ENCODE results near the gene ACTA2. TPM values are rescaled to one million over a fixed set of nuclear protein-coding genes. Genes with fewer than 3 reads are reported as not detected.
A peak's percentile ranks its signal among the peaks of the same experiment; 100 is the strongest.

Gene ACTA2
- total RNA-seq, 2 experiments from 2014 or later: 12.9 to 15.0 TPM

DNA sequence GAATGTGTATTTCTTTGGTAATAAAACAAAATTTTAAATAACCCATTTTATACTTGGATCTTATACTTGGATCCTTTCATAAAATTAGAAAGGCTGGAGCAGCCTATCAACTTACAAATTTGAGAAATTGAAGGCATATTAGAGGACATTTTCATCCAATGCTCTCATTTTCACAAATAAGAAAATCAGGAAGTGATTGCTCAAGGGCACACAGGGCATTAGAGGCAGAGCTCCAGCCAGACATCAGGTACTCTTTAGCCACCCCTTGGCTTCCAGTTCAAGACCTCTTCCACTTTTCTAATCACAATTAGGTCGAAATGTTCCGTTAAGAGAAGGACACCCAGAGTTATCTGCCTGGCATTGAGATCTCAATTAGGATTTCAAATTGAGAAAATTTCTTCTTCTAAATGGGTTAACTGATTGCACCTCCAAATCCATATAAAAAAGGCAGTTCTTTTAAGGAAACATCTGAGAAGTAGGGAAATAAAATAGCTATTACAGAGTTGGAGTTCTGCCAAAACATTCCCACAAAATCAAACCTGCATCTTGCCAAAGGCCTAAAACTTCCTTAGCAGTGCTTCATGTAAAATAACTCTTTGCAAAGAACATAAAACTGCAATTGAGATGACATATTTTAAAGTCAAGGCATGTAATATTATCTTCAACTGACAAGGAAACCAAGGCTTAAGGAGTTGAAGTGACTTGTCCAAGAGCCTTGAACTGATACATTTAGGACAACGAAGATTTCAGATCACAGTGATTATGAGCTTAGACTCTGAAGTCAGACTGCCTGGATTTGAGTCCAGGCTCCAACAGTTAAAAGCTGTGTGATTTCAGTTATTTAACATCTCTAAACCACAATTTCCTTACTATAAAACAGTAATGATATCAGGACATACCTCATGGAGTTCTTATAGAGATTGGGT, 2.4 kb downstream of the ACTA2 start:
- POLR2A ChIA-PET: no interaction called here
- Mint-ChIP-seq H3K27ac (no peak overlapping the region), H3K36me3 (ENCODE audit: low read depth) (peaks cover 20% of the 10 kb centered on the region), H3K4me1 (ENCODE audit: low read depth) (peaks cover 5% of the 10 kb centered on the region), H3K4me3 (no peak overlapping the region), H3K27me3 (ENCODE audit: low read depth) (no peaks in the 10 kb centered on the region), H3K9me3 (ENCODE audit: insufficient read depth) (peaks cover 3% of the 10 kb centered on the region)
- CTCF ChIA-PET: interaction anchor here (1.0 to 1.2 kb wide), 3 partner anchors 25 to 80 kb away, joined by 3 to 6 read pairs (median 3); no protein-coding TSS in a partner anchor
- ATAC-seq (no peak), DNase-seq (no peak)

DNA sequence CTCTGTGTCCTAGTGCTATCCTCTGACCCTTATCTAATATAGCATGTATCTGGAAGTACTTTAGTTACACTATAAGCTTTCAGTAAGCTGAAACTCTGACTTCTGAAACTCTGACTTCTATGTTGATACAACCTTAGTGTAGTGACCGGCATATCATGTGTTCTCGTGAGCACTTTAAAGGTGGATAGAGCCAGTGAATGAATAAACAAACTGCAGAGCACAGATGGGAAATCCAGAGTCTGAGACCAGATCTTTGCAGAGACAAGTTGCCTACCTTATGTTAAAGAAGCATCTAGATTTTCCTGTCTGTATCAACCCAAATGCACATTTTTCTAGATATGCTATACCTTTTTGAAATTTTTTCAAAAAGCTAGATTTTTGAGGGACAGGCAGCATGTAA, 3.5 kb downstream of the ACTA2 start:
- CTCF ChIA-PET: interaction anchor here (0.9 to 1.2 kb wide), 5 partner anchors 16 to 269 kb away, joined by 3 to 6 read pairs (median 3); no protein-coding TSS in a partner anchor

DNA sequence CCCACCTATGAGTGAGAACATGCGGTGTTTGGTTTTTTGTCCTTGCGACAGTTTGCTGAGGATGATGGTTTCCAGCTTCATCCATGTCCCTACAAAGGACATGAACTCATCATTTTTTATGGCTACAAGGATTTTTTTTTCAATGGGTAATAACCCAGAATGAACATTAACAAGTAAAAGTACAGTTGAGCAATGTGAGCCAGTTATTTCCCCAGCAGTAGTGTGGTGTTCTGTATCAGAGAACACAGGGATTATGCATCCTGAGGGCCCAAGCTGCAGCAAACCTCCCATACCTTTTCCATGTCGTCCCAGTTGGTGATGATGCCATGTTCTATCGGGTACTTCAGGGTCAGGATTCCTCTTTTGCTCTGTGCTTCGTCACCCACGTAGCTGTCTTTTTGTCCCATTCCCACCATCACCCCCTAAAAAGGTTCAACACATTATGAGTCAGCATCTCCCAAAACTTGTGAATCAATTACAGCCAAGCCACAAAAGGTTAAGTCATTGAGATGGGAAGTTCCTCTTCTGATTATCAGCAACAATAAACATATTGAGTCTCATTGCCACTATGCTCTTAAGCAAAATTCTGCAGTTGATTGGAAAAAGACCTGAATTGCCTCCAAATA, 5.5 kb downstream of the ACTA2 start:
- Mint-ChIP-seq H3K36me3 (ENCODE audit: low read depth) (peaks cover 20% of the 10 kb centered on the region), H3K27ac (no peak overlapping the region), H3K4me3 (no peak overlapping the region), H3K9me3 (ENCODE audit: insufficient read depth) (no peaks in the 10 kb centered on the region), H3K4me1 (ENCODE audit: low read depth) (peaks cover 11% of the 10 kb centered on the region), H3K27me3 (ENCODE audit: low read depth) (no peaks in the 10 kb centered on the region)
- CTCF ChIA-PET: interaction anchor here (0.6 to 1.2 kb wide), 2 partner anchors 82 to 1302 kb away, joined by 3 to 4 read pairs; no protein-coding TSS in a partner anchor
- POLR2A ChIA-PET: interaction anchor here (0.9 kb wide), 1 partner anchor 10 kb away, joined by 3 read pairs; no protein-coding TSS in a partner anchor
- ATAC-seq: no peak
- DNase-seq: no peak

More for the DNA sequence above, 3.5 kb downstream of the ACTA2 start:
- Mint-ChIP-seq H3K27me3 (ENCODE audit: low read depth) (no peaks in the 10 kb centered on the region), H3K36me3 (ENCODE audit: low read depth) (peaks cover 22% of the 10 kb centered on the region), H3K4me1 (ENCODE audit: low read depth) (peaks cover 13% of the 10 kb centered on the region), H3K9me3 (ENCODE audit: insufficient read depth) (peaks cover 3% of the 10 kb centered on the region), H3K4me3 (no peak overlapping the region), H3K27ac (no peak overlapping the region)
- ATAC-seq (no peak), DNase-seq (no peak)
- POLR2A ChIA-PET: no interaction called here

DNA sequence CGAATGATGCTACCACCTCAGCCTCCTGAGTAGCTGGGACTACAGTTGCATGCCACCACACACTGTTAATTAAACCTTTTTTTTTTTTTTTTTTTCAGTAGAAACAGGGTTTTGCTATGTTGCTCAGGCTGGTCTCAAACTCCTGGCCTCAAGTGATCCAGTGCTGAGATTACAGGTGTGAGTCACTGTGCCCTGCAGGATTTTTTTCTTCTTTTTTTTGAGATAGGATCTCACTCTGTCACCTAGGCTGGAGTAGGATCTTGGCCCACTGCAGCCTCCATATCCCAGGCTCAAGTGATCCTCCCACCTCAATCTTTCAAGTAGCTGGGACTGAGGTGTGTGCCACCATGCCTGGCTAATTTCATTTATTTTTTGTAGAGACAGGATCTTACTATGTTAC, 6.4 kb downstream of the ACTA2 start:
- DNase-seq (no peak), ATAC-seq (no peak)
- no peak overlapping the region for H3K27ac Mint-ChIP-seq
- POLR2A ChIA-PET: interaction anchor here (2.0 kb wide), 1 partner anchor 45 kb away, joined by 6 read pairs; the partner anchor contains the start of gene FAS
- peaks cover 11% of the 10 kb centered on the region for H3K4me1 Mint-ChIP-seq (ENCODE audit: low read depth)
- H3K36me3 Mint-ChIP-seq (ENCODE audit: low read depth): peaks cover 13% of the 10 kb centered on the region
- H3K27me3 Mint-ChIP-seq (ENCODE audit: low read depth): no peaks in the 10 kb centered on the region
- CTCF ChIA-PET: interaction anchor here (0.8 to 4.9 kb wide), 6 partner anchors 10 to 271 kb away, joined by 3 to 41 read pairs (median 4); no protein-coding TSS in a partner anchor
- no peak overlapping the region for H3K4me3 Mint-ChIP-seq
- H3K9me3 Mint-ChIP-seq (ENCODE audit: insufficient read depth): no peaks in the 10 kb centered on the region

DNA sequence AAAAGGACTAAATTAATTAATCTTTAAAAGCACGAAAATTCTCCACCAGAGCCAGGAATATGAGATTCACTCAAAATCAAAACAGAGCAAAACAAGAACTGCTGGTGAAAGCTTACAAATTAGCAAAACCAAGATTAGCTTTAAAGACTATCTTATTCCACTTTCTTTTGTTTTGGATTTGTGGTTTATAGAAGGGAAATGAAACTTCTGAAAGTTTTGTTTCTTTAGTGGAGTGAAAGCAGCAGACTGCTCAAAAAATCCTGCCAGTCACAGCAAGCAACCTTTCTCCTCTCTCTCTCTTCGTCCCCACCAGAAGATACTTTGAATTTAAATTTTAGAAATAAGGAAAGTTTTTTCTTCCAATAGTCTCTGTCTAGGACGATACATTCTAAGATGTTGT, 7.8 kb downstream of the ACTA2 start:
- H3K4me3 Mint-ChIP-seq: no peak overlapping the region
- no peaks in the 10 kb centered on the region for H3K27me3 Mint-ChIP-seq (ENCODE audit: low read depth)
- DNase-seq (no peak), ATAC-seq (no peak)
- H3K4me1 Mint-ChIP-seq (ENCODE audit: low read depth): peaks cover 11% of the 10 kb centered on the region
- POLR2A ChIA-PET: interaction anchor here (2.0 kb wide), 1 partner anchor 47 kb away, joined by 6 read pairs; the partner anchor contains the start of gene FAS
- CTCF ChIA-PET: interaction anchor here (0.9 to 4.9 kb wide), 8 partner anchors 11 to 273 kb away, joined by 3 to 41 read pairs (median 3); partner anchors contain the start of genes CH25H and FAS
- no peaks in the 10 kb centered on the region for H3K9me3 Mint-ChIP-seq (ENCODE audit: insufficient read depth)
- H3K27ac Mint-ChIP-seq: no peak overlapping the region
- peaks cover 14% of the 10 kb centered on the region for H3K36me3 Mint-ChIP-seq (ENCODE audit: low read depth)

DNA sequence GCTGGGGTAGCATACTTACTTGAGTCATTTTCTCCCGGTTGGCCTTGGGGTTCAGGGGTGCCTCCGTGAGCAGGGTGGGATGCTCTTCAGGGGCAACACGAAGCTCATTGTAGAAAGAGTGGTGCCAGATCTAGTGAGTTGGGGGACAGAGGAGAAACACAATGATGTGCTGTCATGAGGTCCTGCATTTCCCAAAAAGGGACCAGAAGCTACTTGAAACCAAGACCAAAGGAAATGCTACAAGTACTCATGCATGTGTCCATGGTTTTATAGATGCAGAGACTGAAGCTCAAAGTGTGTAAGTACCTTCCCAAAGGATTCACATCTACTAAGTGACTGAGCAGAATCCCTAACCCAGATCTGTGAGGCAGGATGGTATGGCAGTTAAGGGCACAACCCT, 8.8 kb downstream of the ACTA2 start:
- Mint-ChIP-seq H3K36me3 (ENCODE audit: low read depth) (peaks cover 21% of the 10 kb centered on the region), H3K9me3 (ENCODE audit: insufficient read depth) (no peaks in the 10 kb centered on the region), H3K27ac (no peak overlapping the region), H3K4me3 (no peak overlapping the region), H3K4me1 (ENCODE audit: low read depth) (peaks cover 11% of the 10 kb centered on the region), H3K27me3 (ENCODE audit: low read depth) (no peaks in the 10 kb centered on the region)
- no peak for DNase-seq
- ChIA-PET POLR2A (interaction anchor here (0.8 to 1.5 kb wide), 2 partner anchors 46 to 47 kb away, joined by 3 read pairs; partner anchors contain the start of gene FAS), CTCF (interaction anchor here (0.9 to 4.9 kb wide), 13 partner anchors 10 to 274 kb away, joined by 3 to 41 read pairs (median 4); partner anchors contain the start of genes ACTA2 and FAS)
- no peak for ATAC-seq

DNA sequence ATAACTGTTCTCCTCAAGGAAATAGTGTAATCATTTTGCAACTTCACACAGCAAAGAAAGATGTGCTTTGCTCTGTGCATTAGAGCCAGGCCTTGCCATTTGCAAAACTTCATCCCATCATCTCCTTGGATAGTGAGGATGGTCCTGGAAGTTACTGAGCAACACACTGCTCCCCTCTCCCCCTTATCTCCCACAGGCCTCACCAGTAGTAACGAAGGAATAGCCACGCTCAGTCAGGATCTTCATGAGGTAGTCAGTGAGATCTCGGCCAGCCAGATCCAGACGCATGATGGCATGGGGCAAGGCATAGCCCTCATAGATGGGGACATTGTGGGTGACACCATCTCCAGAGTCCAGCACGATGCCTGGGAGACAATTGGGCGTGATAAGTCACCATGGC, 11.5 kb downstream of the ACTA2 start:
- H3K27ac Mint-ChIP-seq: no peak overlapping the region
- H3K36me3 Mint-ChIP-seq (ENCODE audit: low read depth): peaks cover 31% of the 10 kb centered on the region
- peaks cover 24% of the 10 kb centered on the region for H3K4me1 Mint-ChIP-seq (ENCODE audit: low read depth)
- DNase-seq: no peak
- ATAC-seq: no peak
- ChIA-PET CTCF (interaction anchor here (1.1 kb wide), 1 partner anchor 60 kb away, joined by 4 read pairs; no protein-coding TSS in a partner anchor), POLR2A (no interaction called here)
- no peak overlapping the region for H3K4me3 Mint-ChIP-seq
- H3K27me3 Mint-ChIP-seq (ENCODE audit: low read depth): no peaks in the 10 kb centered on the region
- no peaks in the 10 kb centered on the region for H3K9me3 Mint-ChIP-seq (ENCODE audit: insufficient read depth)

DNA sequence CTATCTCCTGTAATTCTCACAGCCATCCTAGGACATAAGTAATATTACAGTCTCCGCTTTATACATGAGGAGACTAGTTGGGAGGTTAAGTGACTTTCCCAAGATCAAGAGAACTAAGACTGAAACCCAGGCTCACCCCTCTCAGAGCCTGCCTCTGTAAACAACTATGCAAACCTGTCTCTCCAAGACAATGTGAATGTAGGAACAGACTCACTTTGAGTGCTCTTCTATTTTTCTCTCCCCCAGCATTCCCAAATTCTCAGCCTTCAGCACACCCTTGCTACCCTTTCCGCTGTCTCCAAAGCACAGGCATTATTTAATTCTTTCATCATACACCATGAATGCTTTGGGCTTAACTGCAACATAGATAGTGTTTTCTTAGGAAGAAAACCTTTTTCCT, 13.6 kb downstream of the ACTA2 start:
- no peak overlapping the region for H3K4me3 Mint-ChIP-seq
- peaks cover 41% of the 10 kb centered on the region for H3K36me3 Mint-ChIP-seq (ENCODE audit: low read depth)
- H3K27me3 Mint-ChIP-seq (ENCODE audit: low read depth): no peaks in the 10 kb centered on the region
- H3K27ac Mint-ChIP-seq: no peak overlapping the region
- ChIA-PET POLR2A (no interaction called here), CTCF (interaction anchor here (1.6 kb wide), 1 partner anchor 275 kb away, joined by 4 read pairs; no protein-coding TSS in a partner anchor)
- no peak for ATAC-seq
- DNase-seq: no peak
- H3K4me1 Mint-ChIP-seq (ENCODE audit: low read depth): peaks cover 24% of the 10 kb centered on the region
- H3K9me3 Mint-ChIP-seq (ENCODE audit: insufficient read depth): no peaks in the 10 kb centered on the region

DNA sequence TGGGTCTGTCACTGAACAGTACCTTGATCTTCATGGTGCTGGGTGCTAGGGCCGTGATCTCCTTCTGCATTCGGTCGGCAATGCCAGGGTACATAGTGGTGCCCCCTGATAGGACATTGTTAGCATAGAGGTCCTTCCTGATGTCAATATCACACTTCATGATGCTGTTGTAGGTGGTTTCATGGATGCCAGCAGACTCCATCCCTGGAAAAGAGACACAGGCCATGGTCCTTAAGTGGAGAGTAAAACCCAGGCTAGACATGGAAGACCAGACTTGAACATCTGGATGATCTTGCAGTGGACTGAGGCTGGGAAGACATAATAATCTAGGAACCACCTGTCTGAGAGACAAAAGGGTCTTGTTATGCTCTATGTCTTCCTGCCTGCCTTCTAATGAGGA, 14.5 kb downstream of the ACTA2 start:
- CTCF ChIA-PET: interaction anchor here (1.1 to 6.2 kb wide), 7 partner anchors 10 to 280 kb away, joined by 3 to 66 read pairs (median 7); partner anchors contain the start of gene FAS
- ATAC-seq: no peak
- H3K9me3 Mint-ChIP-seq (ENCODE audit: insufficient read depth): no peaks in the 10 kb centered on the region
- peaks cover 40% of the 10 kb centered on the region for H3K36me3 Mint-ChIP-seq (ENCODE audit: low read depth)
- H3K27ac Mint-ChIP-seq: peak overlapping the region; percentile 62
- peaks cover 24% of the 10 kb centered on the region for H3K4me1 Mint-ChIP-seq (ENCODE audit: low read depth)
- DNase-seq: no peak
- H3K4me3 Mint-ChIP-seq: no peak overlapping the region
- no peaks in the 10 kb centered on the region for H3K27me3 Mint-ChIP-seq (ENCODE audit: low read depth)
- POLR2A ChIA-PET: no interaction called here

DNA sequence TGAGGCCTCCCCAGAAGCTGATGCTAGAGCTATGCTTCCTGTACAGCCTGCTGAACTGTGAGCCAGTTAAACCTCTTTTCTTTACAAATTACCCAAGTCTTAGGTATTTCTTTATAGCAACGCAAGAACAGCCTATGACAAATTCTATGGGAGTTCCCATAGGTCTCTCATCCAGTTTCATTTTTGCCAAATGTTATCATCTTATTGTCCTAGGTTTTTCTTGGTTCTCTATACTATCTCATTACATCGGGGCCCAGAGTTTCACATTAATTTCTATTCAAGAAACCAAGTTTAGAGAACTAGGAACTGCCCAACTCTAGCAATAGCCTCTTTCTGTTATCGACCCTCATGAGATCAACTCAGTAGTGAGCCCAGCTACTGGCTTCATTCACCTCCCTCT, 15.9 kb downstream of the ACTA2 start:
- DNase-seq (no peak), ATAC-seq (no peak)
- Mint-ChIP-seq H3K27ac (peak overlapping the region; percentile 14), H3K9me3 (ENCODE audit: insufficient read depth) (no peaks in the 10 kb centered on the region), H3K4me1 (ENCODE audit: low read depth) (peaks cover 29% of the 10 kb centered on the region), H3K4me3 (no peak overlapping the region), H3K27me3 (ENCODE audit: low read depth) (no peaks in the 10 kb centered on the region), H3K36me3 (ENCODE audit: low read depth) (peaks cover 41% of the 10 kb centered on the region)
- CTCF ChIA-PET: interaction anchor here (0.7 to 6.2 kb wide), 16 partner anchors 9 to 373 kb away, joined by 3 to 66 read pairs (median 4); partner anchors contain the start of gene FAS
- POLR2A ChIA-PET: interaction anchor here (1.2 kb wide), 1 partner anchor 101 kb away, joined by 4 read pairs; no protein-coding TSS in a partner anchor

Measured in activated CD8-positive, alpha-beta T cell treated with anti-CD3 and anti-CD28 coated beads, Interleukin-2, amount 10 ng/mL, durations not matched to agents 7 days and 5 days (primary cell).